ENCODE results near the gene NTF3.

Gene NTF3

DNA sequence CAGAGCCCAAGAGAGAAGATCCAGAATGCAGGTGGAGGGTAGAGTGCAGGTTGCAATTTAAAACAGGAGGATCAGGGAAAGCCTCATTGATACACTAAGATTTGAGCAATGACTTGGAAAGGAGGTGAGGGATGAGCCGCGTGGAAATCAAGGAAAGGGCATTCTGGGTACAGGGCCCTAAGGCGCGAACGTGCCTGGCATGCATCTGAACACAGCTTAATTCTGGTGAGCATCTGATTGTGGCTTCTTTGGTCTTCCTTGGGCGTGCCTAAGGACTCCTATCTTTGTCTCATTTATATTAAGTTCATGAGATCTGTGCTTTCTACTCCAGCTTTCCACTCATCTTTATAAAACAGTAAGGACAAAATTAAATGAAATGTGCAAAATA, 79.3 kb downstream of the NTF3 start:
- DNase-seq (ENCODE audit: low read depth in 2 of 2): no peak

- DNase-seq (ENCODE audit: low read depth in 2 of 2): peak in 1 of 2 donors; percentile 5
These were observed 80.0 kb downstream of the NTF3 start for GRCh38 chr12:5511644-5512600.

GRCh38 chr12:5512601-5512970, 80.7 kb downstream of the NTF3 start:
- no peak for DNase-seq (ENCODE audit: low read depth in 2 of 2)

- no peak for DNase-seq (ENCODE audit: low read depth in 2 of 2)
These were observed 81.5 kb downstream of the NTF3 start for GRCh38 chr12:5513406-5513805.

GRCh38 chr12:5514016-5514415, 82.1 kb downstream of the NTF3 start:
- no peak for DNase-seq (ENCODE audit: low read depth in 2 of 2)

- DNase-seq (ENCODE audit: low read depth in 2 of 2): no peak
These were observed 82.6 kb downstream of the NTF3 start for GRCh38 chr12:5514545-5514944.

GRCh38 chr12:5515458-5515857, 83.5 kb downstream of the NTF3 start:
- no peak for DNase-seq (ENCODE audit: low read depth in 2 of 2)

GRCh38 chr12:5516371-5517241, 84.7 kb downstream of the NTF3 start:
- DNase-seq (ENCODE audit: low read depth in 2 of 2): no peak

DNA sequence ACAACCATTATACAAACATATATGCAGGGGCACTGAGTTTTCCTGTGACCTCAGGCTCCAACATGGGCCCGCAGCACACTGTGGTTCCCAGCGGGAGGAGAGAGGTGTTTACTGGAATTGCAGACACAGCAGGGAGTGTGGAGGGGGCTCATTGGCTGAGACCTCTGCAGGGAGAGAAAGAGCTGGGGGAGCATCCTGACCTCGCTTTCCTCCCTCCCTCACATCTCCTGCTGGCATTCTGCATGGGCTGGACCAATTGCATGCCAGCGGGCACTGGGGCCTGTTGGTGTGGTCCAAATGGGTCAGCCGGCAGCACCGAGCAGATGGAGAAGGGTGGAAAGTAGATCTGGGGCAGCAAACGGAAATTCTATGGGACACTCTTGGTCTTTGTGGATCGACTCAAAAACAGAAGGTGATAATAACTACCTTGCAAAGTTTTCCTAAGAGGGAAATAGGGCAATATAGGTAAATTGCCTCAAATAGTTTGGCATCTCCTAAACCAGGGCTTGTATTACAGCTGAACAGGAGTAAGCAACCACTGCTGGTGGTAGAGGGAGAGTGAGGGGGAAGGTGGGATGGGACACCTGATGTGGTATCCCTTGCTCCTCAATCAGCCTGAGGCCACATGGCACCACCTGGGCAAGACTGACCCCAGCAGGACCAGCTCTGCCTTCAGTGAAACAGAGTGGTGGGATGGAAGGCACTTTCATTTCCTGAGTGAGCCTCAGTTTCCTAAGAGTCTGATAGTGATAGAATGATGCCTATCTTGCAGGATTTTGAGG, 86.9 kb downstream of the NTF3 start:
- no peak for DNase-seq (ENCODE audit: low read depth in 2 of 2)

DNA sequence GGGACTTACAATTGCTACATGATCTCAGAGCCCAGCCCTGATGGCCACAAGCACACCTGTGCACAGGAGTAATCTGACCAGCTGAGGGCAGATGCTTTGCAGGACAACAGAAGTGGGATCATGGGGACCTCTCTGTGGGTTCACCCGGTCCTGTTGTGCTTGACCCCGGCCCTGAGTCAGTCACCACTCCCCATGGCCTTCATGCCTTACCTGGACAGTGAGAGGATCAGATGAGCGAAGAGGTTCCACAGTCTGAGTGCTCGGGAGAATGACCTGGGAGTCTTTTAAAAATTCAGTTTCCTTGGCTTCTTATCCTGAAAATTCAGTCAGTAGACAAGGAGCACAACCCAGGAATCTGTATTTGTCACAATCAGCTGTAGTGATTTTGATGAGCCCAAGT, 88.1 kb downstream of the NTF3 start:
- no peak for DNase-seq (ENCODE audit: low read depth in 2 of 2)

GRCh38 chr12:5520831-5521230, 88.9 kb downstream of the NTF3 start:
- no peak for DNase-seq (ENCODE audit: low read depth in 2 of 2)

DNA sequence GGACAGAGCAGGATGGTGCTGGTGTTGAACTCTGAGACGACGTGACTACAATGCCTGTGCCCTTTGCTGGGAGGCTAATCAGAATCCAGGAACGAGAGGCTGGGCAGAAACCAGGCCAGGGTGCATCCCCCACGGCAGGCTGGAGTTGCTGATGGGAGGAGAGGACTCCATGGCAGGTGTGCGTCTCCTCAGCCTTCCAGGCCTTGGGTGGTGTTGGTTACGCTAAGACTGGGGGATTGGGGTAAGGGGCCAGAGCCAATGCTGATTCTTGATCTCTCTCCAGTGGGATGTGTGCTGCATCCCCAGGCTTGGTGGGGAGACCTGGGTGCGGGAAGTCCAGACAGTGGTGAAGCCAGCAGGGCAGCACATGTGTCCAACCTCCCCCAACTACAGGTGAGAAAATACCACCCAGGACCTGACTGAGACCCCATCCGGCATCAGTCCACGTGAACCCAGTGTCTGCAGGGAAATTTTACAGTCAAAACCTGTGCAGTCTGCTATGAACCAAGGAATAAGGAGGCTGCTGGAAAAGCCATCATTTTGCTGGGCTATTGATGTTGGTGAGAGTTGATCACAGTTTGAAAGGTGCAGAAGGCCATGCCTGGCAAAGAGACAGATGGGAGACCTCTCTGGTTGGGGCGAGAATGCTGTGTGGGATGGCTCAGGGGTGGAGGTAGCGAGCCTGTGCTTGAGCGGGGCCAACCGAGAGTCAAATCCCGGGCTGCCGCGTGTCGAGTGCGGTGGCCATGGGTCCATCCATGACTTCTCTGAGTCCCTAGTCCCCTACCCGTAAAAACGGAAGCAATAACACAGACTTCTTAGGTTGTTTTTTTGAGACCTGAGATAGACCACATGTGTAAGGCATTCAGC, 89.8 kb downstream of the NTF3 start:
- no peak for DNase-seq (ENCODE audit: low read depth in 2 of 2)

- no peak for DNase-seq (ENCODE audit: low read depth in 2 of 2)
These were observed 90.8 kb downstream of the NTF3 start for GRCh38 chr12:5522432-5523335.

GRCh38 chr12:5523396-5524115, 91.6 kb downstream of the NTF3 start:
- DNase-seq (ENCODE audit: low read depth in 2 of 2): no peak

DNA sequence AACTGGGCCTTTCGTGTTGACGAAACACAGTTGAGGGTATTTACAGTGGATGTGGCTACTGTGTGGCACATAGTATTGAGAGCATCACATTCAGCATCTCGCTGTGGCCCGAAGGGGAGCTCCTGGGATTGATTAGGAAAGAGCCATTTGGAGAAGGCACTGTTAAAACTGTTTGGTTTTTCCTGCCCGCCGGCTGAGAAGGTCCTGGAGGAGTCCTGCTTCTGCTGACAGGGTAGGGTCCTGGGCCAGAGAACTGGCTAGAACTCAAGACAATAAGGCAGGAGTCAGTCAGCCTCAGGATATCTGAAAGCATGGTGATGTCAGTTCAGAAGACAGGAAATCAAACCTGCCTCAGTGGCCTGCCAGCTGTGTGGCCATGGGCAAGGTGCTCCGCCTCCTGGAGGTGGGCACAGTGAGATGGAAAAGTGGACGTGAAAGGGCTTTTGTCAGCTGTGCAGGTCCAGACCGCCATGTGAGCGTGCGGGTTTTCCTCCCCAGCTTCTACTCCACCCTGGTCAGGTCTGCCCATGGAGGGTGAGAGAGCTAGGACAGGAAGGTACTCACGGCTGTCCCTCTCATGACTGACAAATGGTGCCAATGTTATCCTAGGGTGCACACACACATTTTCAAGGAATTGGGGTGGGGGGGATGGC, 92.3 kb downstream of the NTF3 start:
- DNase-seq (ENCODE audit: low read depth in 2 of 2): no peak

- no peak for DNase-seq (ENCODE audit: low read depth in 2 of 2)
These were observed 93.0 kb downstream of the NTF3 start for GRCh38 chr12:5524769-5525436.

- DNase-seq (ENCODE audit: low read depth in 2 of 2): no peak
These were observed 94.0 kb downstream of the NTF3 start for GRCh38 chr12:5525783-5526367.

DNA sequence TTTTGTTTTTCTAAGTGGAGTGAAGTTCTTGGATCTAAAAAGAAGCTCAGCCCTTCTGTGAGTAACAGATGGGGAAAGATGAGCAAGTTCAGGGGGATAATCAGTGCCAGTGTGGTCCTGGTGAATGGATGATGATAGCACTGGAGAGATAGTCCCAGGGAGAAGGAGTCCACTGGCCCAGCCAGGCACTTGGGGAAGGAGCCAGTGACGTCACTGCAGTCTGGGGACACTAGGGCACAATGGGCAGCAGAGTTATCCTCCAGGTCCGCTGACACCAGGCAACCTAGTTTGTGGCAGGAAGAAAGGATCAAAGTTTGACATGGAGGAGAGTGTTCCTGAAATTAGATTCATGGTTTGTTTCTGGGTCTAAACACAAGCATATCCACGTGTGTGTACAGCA, 101.5 kb downstream of the NTF3 start:
- no peak for DNase-seq (ENCODE audit: low read depth in 2 of 2)
